Panc1 (cell line): ENCODE data around the gene ZYG11B. TPM values are rescaled to one million over a fixed set of nuclear protein-coding genes. Genes with fewer than 3 reads are reported as not detected.

Source experiments
- ATAC-seq: fragments of 200-7000 bp; cut with Tn5 transposase; 2 replicates; pipeline ENCODE4 v1.9.1; 2020; ENCODE audit warnings: mild to moderate bottlenecking, moderate library complexity
- BruUV-seq: library from RNA; stranded (reverse); fragments of 400-500 nt; replicated peaks from 2 replicates; lab custom pipeline; 2021; lab: Mats Ljungman, UMichigan
- CTCF ChIA-PET: fragments of 300-600 bp; sonication (Branson Sonifier 250); formaldehyde crosslinking; loops from one replicate; lab custom pipeline; 2022; ENCODE audit warnings: antibody characterized with exemption; lab: Charles Lee
- POLR2A ChIA-PET: fragments of 300-600 bp; sonication (Branson Sonifier 250); formaldehyde crosslinking; loops from one replicate; lab custom pipeline; 2022; ENCODE audit warnings: antibody characterized with exemption; lab: Charles Lee
- DNase-seq: peaks from one replicate; pipeline ENCODE4 v3.0.0-alpha.2; 2010; ENCODE audit warnings: low read depth, low spot score
- H3K27ac ChIP-seq: 2 replicates; pipeline ENCODE4 v1.5.1; 2011; ENCODE audit warnings: mild to moderate bottlenecking, low read length, inconsistent platforms
- H3K27me3 ChIP-seq: fragments of 200-500 bp; sonication (Bioruptor generic); 2 replicates; pipeline ENCODE4 v1.6.0; 2014; ENCODE audit warnings: low read length, inconsistent platforms; ENCODE audit not compliant: control insufficient read depth, insufficient read depth
- H3K36me3 ChIP-seq: fragments of 200-500 bp; sonication (Bioruptor generic); 2 replicates; pipeline ENCODE4 v1.5.1; 2014; ENCODE audit warnings: inconsistent platforms, mild to moderate bottlenecking, low read length, moderate library complexity; ENCODE audit not compliant: control insufficient read depth, insufficient read depth
- H3K4me1 ChIP-seq: 2 replicates; pipeline ENCODE4 v1.5.1; 2011; ENCODE audit warnings: inconsistent platforms, mild to moderate bottlenecking, low read length, moderate library complexity; ENCODE audit not compliant: control insufficient read depth, insufficient read depth
- H3K4me3 ChIP-seq, 2 experiments: 2 replicates each; pipeline ENCODE4 v1.5.1; 2011 to 2012; ENCODE audit warnings: low read depth in 2 of 2, low read length in 2 of 2, mild to moderate bottlenecking in 2 of 2, inconsistent platforms in 1 of 2, moderate library complexity in 1 of 2
- H3K9me3 ChIP-seq: fragments of 200-500 bp; sonication (Bioruptor generic); 2 replicates; pipeline ENCODE4 v1.5.1; 2014; ENCODE audit warnings: low read depth, mild to moderate bottlenecking, inconsistent platforms, low read length, moderate library complexity; ENCODE audit not compliant: control insufficient read depth, insufficient read depth
- CTCF ChIP-seq: fragments of 450-650 bp; IDR thresholded peaks from 2 replicates; pipeline ENCODE4 v1.5.1; 2017; ENCODE audit warnings: mild to moderate bottlenecking
- POLR2AphosphoS5 ChIP-seq: IDR thresholded peaks from 2 replicates; pipeline ENCODE4 v1.6.1; 2012; ENCODE audit warnings: mild to moderate bottlenecking, low read depth, low read length, moderate library complexity
- REST ChIP-seq, 2 experiments: IDR thresholded peaks; 2 replicates each; pipeline ENCODE4 v1.6.1; 2011 to 2012; ENCODE audit warnings: low read depth in 2 of 2, control low read depth in 1 of 2, low read length in 1 of 2, mild to moderate bottlenecking in 1 of 2, moderate library complexity in 1 of 2; ENCODE audit not compliant: insufficient read depth in 1 of 2
- SIN3A ChIP-seq: IDR thresholded peaks from 2 replicates; pipeline ENCODE4 v1.6.1; 2012; ENCODE audit warnings: low read depth, mild to moderate bottlenecking, low read length, moderate library complexity, borderline replicate concordance; ENCODE audit not compliant: insufficient read depth
- TCF7L2 ChIP-seq: IDR thresholded peaks from 2 replicates; pipeline ENCODE4 v1.6.1; 2011; ENCODE audit warnings: mild to moderate bottlenecking, low read depth, low read length, inconsistent platforms
- in situ Hi-C: cut with HindIII; loops from 2 replicates; pipeline ENCODE4 v1.10.0; 2016; ENCODE audit warnings: low sequenced_read_pairs, low pct_unique_long_range_greater_than_20kb
- intact Hi-C: fragments of 100-400 bp; cut with micrococcal nuclease; formaldehyde crosslinking; loops from one replicate; pipeline ENCODE4 v1.10.0; 2022; ENCODE audit not compliant: unreplicated experiment
- total RNA-seq: library from RNA; stranded (reverse); gene quantifications from one replicate; pipeline ENCODE4 v1.2.1, GENCODE V29; 2021; ENCODE audit not compliant: unreplicated experiment

The ZYG11B gene
- total RNA-seq, 1 experiment from 2014 or later = 30.7 TPM

- intact Hi-C loops (no loop called here), in situ Hi-C loops (no loop called here)
- no peaks in the 10 kb centered on the region for H3K36me3 ChIP-seq
- ChIA-PET CTCF (no interaction called here), POLR2A (no interaction called here)
- no peaks in the 10 kb centered on the region for H3K27me3 ChIP-seq
- BruUV-seq = no TSS peak
- H3K9me3 ChIP-seq = no peaks in the 10 kb centered on the region
- no peaks in the 10 kb centered on the region for H3K4me1 ChIP-seq
- ATAC-seq (no peak), DNase-seq (no peak)
- H3K27ac ChIP-seq = no peak overlapping the region
- no peak overlapping the region for H3K4me3 ChIP-seq
- no peak for TF ChIP-seq TCF7L2
Measured at GRCh38 chr1:52680353-52680752, 45.9 kb upstream of the ZYG11B start.

GRCh38 chr1:52681136-52681535 is 45.1 kb upstream of the ZYG11B start:
- POLR2A ChIA-PET = no interaction called here
- DNase-seq (no peak), ATAC-seq (no peak)
- BruUV-seq = no TSS peak
- CTCF ChIA-PET = no interaction called here
- no peaks in the 10 kb centered on the region for H3K27me3 ChIP-seq
- TF ChIP-seq REST (IDR thresholded peaks at IDR 0.05; ENCODE audit: insufficient read depth in 1 of 2, low read depth in 2 of 2, low read length in 1 of 2) = no peak
- no peak for TF ChIP-seq SIN3A
- no peak for TF ChIP-seq POLR2AphosphoS5
- no peak for TF ChIP-seq TCF7L2
- no peak for TF ChIP-seq CTCF
- H3K36me3 ChIP-seq = no peaks in the 10 kb centered on the region
- no peaks in the 10 kb centered on the region for H3K9me3 ChIP-seq
- in situ Hi-C loops (no loop called here), intact Hi-C loops (no loop called here)
- no peak overlapping the region for H3K27ac ChIP-seq
- no peaks in the 10 kb centered on the region for H3K4me1 ChIP-seq
- no peak overlapping the region for H3K4me3 ChIP-seq

GRCh38 chr1:52683367-52683940 is 42.8 kb upstream of the ZYG11B start:
- CTCF ChIA-PET = no interaction called here
- BruUV-seq = no TSS peak
- no peak for DNase-seq
- Histone ChIP-seq H3K4me1 (no peaks in the 10 kb centered on the region), H3K36me3 (peaks cover 6% of the 10 kb centered on the region; the same call in 1 of the 2 replicates), H3K27me3 (no peaks in the 10 kb centered on the region), H3K27ac (no peak overlapping the region), H3K9me3 (no peaks in the 10 kb centered on the region), H3K4me3 (no peak overlapping the region)
- POLR2A ChIA-PET = interaction anchor here (0.7 kb wide), 1 partner anchor 285 kb away, joined by 4 read pairs; no protein-coding TSS in a partner anchor
- in situ Hi-C loops (no loop called here), intact Hi-C loops (no loop called here)
- TF ChIP-seq POLR2AphosphoS5 = 0 out of 2 replicates have a peak, but pooled peaks have one; percentile 7
- TF ChIP-seq REST (IDR thresholded peaks at IDR 0.05; ENCODE audit: insufficient read depth in 1 of 2, low read depth in 2 of 2, low read length in 1 of 2) = no peak
- no peak for ATAC-seq
